ENCODE results near the gene ARRDC4.

Gene ARRDC4, protein sequence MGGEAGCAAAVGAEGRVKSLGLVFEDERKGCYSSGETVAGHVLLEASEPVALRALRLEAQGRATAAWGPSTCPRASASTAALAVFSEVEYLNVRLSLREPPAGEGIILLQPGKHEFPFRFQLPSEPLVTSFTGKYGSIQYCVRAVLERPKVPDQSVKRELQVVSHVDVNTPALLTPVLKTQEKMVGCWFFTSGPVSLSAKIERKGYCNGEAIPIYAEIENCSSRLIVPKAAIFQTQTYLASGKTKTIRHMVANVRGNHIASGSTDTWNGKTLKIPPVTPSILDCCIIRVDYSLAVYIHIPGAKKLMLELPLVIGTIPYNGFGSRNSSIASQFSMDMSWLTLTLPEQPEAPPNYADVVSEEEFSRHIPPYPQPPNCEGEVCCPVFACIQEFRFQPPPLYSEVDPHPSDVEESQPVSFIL

DNA sequence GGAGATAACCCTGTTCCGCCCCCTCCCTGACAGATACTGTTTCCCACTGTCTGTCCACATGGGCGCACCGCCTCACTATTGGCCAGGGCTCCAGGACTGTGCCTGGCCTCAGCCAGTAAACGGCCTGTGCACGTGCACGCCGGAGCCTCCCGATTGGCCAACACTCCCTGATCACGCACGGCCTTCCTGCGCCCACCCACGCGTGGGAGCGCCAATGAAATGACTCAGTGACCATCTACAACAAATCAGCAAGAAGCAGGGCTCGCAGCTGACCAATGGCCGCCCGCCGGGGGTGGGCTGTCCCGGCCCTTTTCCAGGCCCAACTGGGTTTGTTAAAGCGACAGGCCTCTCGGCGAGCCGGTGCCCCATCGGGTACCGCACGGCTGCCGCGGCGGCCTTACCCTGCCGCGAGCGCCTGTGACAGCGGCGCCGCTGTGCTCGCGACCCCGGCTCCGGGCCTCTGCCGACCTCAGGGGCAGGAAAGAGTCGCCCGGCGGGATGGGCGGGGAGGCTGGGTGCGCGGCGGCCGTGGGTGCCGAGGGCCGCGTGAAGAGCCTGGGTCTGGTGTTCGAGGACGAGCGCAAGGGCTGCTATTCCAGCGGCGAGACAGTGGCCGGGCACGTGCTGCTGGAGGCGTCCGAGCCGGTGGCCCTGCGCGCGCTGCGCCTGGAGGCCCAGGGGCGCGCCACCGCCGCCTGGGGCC, at the start of gene ARRDC4:
ARRDC4 (plus strand) TSS at position 340 of the 703 bp plus-strand sequence; CDS start at position 499, 159 bp downstream.
- DNase-seq (ENCODE audit: low spot score): peak; percentile 100

DNA sequence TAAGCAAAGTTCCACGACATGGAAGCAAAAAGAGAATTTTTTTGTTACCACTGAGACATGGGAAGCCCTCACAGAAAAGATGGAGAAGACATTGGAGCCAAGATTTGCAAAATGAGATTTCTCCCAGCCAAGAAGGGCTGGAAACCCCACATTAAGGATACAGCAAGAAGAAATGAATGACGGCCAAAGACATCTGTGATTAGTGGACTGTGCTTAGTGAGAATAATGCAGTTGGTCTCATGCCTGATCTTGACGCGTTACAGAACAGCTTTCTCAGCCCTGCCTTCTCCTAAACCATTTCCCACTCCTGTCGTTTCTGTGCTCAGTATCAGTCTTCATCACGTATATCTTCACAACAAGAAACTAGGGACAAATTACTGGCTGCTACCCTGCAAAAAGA, 45.8 kb upstream of the ARRDC4 start:
- DNase-seq (ENCODE audit: low spot score): no peak

DNA sequence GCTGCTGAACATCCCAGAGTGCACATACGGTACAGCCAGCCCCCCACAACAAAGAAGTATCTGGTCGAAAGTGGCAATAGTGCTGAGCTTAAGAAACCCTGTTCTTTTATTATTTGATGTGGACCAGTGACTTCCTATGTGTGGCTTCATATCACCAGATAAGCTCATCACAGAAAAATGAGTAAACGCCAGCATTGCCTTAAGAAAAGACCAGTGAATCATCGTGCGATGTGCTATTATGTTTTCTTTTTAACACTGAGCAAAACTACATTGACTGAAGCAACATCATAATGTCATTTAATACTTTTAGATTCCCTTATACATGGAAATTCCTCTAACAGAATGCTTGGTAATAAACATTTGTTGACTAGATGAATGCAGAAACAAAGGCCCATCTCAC, 45.2 kb upstream of the ARRDC4 start:
- DNase-seq (ENCODE audit: low spot score): no peak

DNA sequence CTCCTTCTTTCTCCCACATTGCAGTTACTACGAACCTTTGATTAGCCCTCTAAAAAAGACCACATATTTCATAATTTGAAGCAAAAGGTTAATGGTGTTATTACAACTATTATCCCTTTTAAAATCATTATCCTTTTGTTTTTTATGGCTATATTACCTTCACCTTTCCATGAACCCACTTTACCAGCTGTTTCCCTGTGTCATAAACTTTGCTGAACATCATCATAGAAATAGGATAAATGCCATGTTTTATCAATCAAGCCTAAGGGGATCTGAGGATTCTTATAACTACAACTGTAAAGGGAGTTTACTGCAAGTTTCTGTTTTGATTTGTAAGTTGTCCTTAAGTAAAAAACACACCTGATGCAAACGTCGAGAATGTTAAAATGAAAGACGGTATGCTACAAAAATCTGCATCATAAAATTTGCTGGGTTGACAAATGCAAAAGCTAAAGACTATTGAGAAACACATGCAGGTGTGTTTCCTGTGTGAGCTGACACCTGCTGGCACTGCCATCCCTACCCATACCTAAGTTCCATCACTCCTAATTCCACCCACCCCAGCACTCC, 39.1 kb upstream of the ARRDC4 start:
- no peak for DNase-seq (ENCODE audit: low spot score)

DNA sequence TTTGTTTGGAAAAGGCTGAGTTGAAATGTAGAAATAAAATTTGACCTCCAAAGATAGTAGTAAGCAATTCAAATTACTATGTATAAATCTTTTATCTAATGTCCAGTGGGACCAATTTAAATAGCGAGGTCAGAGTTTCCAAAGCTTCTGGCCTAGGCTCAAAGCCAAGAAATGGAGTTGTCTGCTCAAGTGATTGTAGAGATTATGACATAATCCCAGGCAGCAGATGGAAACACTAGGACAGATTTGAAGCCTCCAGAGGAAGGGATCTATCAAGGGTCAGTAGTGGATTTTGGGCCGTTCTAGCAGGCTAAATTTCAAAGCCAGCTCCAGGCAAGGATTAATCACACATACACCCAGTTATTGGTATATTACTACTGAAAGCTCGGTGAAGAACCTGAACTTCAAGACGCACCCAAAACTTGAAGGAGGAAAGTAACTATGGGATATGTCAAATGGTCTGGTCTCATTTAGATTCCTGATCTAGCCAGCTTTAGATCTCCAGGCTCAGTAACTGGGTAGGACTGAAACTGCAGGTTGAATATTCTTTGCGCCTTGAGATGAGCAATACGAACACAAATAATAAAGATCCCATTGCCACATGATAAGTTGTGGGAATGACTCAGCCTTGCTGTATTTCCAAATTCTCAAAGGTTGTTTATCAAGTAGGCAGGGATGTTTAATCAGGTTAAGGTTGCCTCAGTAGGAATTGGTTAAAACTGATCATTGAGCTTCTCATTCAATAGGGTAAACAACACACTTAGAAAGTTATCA, 30.9 kb upstream of the ARRDC4 start:
- no peak for DNase-seq (ENCODE audit: low spot score)

DNA sequence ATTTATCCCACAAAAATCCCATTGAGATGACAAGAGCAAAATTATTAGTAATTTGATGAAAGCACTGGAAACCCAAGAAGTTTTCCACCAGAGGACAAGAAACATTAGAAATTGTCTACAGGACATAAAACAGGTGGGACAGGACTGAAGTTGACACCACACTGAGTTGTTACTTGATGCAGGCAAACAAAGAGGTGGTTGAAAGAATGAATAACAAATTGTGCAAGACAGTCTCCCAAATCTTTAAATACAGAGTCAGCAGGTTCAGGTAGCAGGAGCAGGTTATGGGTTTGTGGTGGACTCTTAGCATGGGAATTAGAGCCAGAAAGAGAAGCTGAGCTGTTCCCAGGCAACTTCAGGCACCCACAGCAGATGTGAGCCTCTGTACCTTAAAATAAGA, 30.3 kb upstream of the ARRDC4 start:
- no peak for DNase-seq (ENCODE audit: low spot score)

DNA sequence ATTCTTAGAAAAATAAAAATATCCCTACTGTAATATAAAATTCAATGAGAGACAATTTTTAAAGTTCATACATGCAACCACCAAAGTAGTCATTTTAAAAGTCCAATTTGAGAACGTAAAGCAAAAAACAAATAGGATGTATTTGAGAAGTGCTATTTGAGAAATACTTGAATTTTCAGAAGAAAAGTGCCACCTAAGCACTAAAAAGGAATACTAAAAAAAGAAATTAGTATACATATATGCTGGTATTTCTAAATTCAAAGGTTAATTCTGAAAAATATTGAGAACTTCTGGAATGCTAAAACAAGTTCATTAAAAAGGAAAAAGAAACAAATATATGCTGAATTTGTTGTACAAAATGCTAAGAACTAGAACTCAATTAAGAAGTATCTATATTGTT, 29.2 kb upstream of the ARRDC4 start:
- DNase-seq (ENCODE audit: low spot score): no peak

DNA sequence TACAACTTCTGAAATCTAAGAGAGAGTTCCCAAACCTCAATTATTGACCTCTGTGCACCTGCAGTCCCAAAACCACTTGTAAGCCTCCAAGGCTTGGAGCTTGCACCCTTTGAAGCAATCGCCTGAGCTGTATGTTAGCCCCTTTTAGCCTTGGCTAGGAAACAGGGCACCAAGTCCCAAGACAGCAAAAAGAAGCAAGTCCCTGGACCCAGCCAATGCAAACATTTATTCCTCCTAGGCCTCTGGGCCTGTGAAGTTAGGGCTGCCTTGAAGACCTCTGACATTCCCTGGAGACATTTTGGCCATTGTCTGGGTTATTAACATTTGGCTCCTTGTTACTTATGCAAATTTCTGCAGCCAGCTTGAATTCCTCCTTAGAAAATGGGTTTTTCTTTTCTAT, 26.9 kb upstream of the ARRDC4 start:
- DNase-seq (ENCODE audit: low spot score): no peak

DNA sequence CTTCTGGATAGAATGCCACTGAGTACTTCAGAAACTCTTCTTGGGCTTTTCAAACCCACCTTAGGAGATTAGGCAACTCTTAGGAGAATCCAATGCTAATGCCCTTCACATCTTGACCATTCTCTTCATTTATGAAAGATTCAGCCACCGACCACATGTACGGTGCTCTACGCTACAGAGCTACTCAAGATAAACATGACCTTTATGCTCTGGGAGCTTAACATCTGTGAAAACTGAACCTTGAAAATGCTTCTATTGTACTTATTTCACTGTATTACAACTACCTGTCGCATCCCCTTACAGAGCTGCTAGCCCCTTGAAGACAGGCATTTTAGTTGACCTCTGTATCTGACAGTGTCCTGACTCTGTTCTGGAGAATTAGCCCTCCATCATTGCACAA, 19.5 kb upstream of the ARRDC4 start:
- no peak for DNase-seq (ENCODE audit: low spot score)

DNA sequence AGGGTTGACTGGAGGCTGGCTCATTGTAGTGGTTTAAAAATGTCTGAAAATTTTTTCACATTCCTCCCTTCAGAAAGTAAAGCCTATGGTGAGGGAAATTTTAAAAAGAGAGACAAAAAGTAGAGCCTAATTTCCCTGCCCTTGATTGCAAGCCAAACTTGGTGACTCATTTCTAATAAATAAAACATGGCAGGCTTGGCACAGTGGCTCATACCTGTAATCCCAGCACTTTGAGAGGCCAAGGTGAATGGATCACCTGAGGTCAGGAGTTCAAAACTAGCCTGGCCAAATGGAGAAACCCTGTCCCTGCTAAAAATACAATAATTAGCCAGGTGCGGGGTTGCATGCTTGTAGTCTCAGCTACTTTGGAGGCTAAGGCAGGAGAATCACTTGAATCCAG, 18.9 kb upstream of the ARRDC4 start:
- DNase-seq (ENCODE audit: low spot score): no peak

DNA sequence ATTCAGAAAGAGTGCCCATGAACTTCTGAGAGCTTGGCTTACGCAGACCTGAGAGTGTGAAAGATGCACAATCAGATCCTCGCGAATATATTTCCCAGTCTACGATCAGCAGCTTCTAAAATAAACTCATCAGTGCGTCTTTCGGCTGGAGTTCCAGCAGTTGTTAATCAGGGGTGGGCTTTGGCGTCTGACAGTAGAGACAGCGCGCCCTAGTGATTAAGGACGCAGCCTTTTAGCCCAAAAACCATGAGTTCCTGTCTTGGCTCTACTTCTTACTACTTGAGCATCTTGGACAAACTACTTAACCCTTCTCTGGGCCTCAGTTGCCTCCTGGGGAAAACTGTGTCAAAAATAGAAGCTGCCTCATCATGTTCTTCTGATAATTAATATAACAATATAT, 15.8 kb upstream of the ARRDC4 start:
- DNase-seq (ENCODE audit: low spot score): no peak

DNA sequence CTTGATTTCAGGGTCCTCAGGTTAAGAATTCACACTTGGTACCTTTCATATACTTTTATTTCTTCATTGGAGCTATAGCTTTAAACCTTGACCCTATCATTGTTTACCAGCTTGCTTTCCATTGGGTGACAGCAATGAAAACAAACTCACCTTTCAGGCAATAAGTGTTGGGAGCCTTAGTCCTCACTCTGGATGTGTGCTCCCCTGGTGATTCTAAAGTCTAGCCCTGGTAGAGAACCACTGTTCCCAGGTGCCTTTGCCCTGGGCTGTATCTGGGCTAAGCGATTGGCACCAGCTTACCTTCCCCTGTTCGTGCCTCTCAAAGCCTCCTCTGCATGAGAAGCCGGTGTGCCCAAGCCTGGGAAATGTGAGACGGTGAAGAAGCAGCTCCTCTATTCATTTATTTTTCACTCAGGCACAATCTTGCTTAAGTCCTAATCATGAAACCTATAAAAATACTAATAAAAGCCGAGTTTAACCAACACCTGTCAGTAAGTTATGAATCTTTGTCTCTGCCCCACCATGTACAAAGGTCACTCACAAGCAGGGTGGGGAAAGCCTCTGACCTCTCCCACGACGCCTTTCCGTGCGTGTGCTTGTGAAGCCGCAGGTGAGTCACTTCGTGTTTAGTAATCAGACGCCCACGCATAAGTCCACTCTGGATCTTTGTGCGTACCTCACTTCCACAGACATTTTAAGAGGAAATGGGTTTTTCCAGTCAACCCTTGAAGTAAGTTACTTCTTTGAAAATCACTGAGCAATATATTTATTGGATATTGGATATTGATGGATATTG, 12.8 kb upstream of the ARRDC4 start:
- no peak for DNase-seq (ENCODE audit: low spot score)

DNA sequence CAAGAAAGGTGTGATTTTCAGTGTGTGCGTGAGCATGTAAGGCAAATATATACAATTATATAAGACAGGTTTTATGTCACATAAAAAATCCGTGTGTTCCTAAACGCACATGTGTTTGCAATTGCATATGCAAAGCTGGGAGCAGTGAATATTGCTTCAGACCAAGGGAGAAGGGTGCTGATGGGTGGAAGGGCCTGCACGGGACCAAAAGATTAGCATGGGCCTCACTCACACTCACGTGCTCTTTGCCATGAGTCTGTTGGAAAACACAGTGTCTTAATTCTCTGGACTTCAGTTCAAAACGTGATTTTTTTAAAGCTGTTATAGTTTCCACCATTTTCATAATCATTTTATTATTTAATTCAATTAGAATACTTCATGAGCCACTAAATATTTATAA, 7.2 kb upstream of the ARRDC4 start:
- DNase-seq (ENCODE audit: low spot score): no peak

DNA sequence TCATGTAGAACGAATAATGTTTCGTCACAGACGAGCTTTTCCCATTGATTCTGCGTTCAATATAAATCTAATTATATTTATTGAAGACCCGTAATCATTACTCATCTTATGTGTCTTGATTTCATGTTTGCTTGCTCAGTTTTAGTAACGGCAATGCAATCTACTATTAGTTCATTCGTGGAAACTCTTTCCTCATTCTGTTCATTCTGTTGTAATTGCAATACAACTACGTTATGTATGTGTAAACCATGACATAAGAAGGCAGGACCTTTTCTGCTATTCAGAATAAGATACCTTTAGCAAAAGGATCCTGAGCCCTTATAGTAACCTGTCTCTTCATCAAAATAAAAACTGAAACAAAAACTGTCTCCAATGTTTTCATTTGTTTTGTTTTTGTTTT, 6.8 kb upstream of the ARRDC4 start:
- no peak for DNase-seq (ENCODE audit: low spot score)

DNA sequence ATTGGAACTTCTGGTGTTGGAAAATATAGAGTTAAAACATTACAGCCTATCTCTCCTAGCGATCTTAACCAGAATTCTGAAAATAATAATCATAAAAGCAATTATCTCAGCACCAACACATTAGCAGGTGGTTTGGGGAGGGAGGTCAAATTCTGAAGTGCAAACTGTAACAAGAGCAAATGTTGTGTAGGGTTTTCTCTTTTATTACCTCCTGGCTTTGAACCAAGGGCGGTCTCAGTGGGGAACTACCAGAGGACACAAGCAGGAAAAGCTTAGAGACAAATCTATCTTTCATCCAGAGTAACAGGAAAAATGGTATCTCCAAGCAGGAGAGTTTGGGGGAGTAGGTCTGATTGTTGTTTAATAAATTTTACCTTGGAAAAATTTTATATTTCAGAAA, 5.5 kb upstream of the ARRDC4 start:
- no peak for DNase-seq (ENCODE audit: low spot score)

DNA sequence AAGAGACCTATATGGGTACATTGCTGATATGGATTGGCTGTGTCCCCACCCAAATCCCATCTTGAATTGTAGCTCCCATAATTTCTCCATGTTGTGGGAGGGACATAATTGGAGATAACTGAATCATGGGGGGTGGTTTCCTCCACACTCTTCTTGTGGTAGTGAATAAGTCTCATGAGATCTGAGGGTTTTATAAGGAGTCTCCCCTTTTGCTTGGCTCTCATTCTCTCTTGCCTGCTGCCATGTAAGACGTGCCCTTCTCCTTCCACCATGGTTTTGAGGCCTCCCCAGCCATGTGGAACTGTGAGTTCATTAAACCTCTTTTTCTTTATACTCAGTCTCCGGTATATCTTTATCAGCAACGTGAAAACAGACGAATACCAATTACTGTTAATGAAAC, 5.0 kb upstream of the ARRDC4 start:
- no peak for DNase-seq (ENCODE audit: low spot score)

DNA sequence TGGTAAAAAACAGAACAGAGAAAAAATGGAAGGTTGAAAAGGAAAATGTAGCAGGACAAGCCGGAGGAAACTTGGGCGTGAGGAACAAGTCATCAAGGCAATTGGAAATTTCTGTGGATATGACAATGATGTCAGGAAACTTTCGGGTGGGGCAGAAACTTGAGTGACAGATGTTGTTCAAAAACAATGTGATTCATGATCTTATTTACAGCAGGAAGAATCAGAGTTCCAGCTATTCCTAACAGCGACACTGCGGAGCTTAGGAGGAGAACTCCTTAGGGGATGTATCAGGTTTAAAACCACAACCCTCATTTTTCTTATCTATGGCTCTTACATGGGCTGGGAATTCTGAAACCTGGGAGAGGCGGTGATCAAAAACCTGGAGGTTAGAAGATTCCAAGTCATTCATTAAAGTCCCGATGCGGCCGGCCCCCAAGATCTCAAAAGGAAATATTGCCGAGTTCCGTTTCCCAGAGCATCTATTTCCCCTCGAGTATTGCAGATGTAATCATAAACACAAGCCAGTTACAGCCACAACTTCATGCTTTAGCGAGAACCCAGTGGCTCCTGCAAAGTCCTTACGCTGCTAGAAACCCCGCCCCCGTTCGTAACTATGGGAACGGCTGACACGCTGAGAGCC, 659 bp upstream of the ARRDC4 start:
- no peak for DNase-seq (ENCODE audit: low spot score)

DNA sequence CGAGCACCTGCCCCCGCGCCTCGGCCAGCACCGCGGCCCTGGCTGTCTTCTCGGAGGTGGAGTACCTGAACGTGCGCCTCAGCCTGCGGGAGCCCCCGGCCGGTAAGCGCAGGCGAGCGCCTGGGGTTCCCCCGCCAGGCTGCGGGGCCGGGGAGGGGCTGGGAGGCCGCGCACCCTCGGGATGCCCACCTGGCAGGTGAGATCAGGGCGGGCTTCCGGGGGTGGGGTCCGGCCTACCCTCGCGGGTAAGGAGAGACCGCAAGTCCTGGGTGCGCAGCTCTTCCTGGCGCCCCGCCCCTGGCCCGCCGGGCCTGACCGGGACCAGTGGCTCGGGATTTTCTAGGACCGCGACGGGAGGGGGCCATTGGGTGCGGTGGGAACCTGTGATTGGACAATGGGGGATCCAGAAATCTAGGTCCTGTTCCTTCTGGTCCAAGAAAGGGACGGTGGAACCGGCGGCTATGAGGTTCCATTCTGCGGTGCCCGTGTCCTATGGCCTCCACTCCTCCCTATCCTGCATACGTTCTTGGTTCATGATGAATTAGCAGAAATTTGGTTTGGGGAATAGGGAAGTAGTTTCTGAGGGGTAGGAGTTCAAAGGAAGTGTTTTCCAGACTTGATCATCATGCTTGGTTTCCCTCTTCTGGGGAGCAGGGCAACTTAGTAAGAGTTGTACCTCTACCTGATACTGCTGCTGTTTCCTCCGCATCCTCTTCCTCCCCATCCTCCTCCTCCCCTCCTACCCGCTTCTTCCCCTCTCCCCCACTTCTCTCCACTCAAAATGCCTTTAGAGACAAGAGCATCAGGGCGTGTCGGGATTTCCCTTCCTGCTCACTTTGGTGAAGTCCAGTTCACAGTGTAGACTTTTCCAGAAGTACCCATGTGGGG, 808 bp downstream of the ARRDC4 start:
- peak; percentile 29 for DNase-seq (ENCODE audit: low spot score)

DNA sequence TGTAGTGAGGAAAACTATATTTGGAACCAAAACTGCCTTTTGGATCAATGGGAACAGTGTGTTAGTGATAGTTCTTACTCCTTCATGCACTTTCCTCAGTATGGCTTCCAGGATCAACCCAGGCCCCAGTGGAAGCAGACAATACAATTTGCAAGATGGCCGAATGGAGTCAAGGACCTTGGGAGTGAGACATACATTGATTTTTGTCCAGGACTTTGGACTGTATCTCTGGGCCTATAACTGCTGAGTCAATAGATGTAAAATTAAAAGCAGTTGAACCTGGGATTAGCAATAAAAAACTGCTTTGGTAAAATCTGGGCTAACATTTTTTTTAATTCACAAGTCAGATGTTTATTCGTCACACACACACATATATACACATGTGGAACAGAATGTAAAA, 1.8 kb downstream of the ARRDC4 start:
- no peak for DNase-seq (ENCODE audit: low spot score)

DNA sequence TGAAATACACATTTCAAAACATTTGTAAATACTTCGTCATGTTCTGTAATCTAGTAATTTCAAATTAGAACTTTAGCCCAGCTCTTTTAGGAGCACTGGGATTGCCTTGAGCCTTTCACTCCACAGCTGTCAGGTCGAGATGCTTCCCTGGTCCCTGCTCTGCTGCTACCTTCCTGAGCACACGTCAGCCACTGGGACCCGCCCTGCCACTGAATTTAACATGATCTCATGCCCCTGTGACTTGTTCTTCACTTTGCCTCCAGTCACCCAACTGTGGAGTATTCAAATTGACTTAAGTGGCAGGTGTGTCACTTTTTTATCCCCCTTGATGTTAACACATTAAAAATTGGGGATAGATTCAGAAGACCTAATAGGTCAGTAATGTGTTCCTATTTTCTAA, 3.3 kb downstream of the ARRDC4 start:
- no peak for DNase-seq (ENCODE audit: low spot score)
